DND-41 (cell line): ENCODE measurements around the gene MDFI.

Experiments used
- ATAC-seq: fragments of 200-7000 bp; cut with Tn5 transposase; 3 replicates; pipeline ENCODE4 v1.9.1; 2021; ENCODE audit warnings: low read depth; ENCODE audit not compliant: insufficient read depth
- DNase-seq: peaks from one replicate; pipeline ENCODE4 v3.0.0-alpha.2; 2020
- H2AFZ ChIP-seq: 2 replicates; pipeline ENCODE4 v1.6.0; 2012; ENCODE audit warnings: low read depth, low read length
- H3K27ac ChIP-seq: 2 replicates; pipeline ENCODE4 v1.5.1; 2012; ENCODE audit warnings: low read length, inconsistent platforms
- H3K27me3 ChIP-seq: fragments of 200-600 bp; sonication (generic); 2 replicates; pipeline ENCODE4 v1.6.0; 2012; ENCODE audit warnings: low read length, mild to moderate bottlenecking, inconsistent platforms; ENCODE audit not compliant: insufficient read depth, poor library complexity
- H3K36me3 ChIP-seq: 2 replicates; pipeline ENCODE4 v1.5.1; 2012; ENCODE audit warnings: low read length, inconsistent platforms; ENCODE audit not compliant: insufficient read depth
- H3K4me1 ChIP-seq: 2 replicates; pipeline ENCODE4 v1.5.1; 2012; ENCODE audit warnings: mild to moderate bottlenecking, low read length; ENCODE audit not compliant: insufficient read depth
- H3K4me2 ChIP-seq: 2 replicates; pipeline ENCODE4 v1.6.0; 2012; ENCODE audit warnings: mild to moderate bottlenecking, moderate library complexity, low read length, inconsistent platforms; ENCODE audit not compliant: insufficient read depth
- H3K4me3 ChIP-seq, 2 experiments: fragments of 200-600 bp in 1 of 2; shearing (Covaris generic) in 1 of 2; 2 replicates each; pipeline ENCODE4 v1.5.1; 2012 to 2016; ENCODE audit warnings: inconsistent platforms in 2 of 2, low read length in 2 of 2, mild to moderate bottlenecking in 2 of 2, low read depth in 1 of 2, moderate library complexity in 1 of 2
- H3K79me2 ChIP-seq: 2 replicates; pipeline ENCODE4 v1.6.0; 2012; ENCODE audit warnings: low read length, inconsistent platforms; ENCODE audit not compliant: insufficient read depth
- H3K9ac ChIP-seq: 2 replicates; pipeline ENCODE4 v1.6.0; 2012; ENCODE audit warnings: low read depth, mild to moderate bottlenecking, inconsistent platforms, low read length, moderate library complexity
- H3K9me3 ChIP-seq: 2 replicates; pipeline ENCODE4 v1.5.1; 2012; ENCODE audit warnings: low read length, moderate library complexity, mild to moderate bottlenecking, inconsistent platforms; ENCODE audit not compliant: insufficient read depth, severe bottlenecking
- H4K20me1 ChIP-seq: 2 replicates; pipeline ENCODE4 v1.6.0; 2012; ENCODE audit warnings: low read length; ENCODE audit not compliant: insufficient read depth
- CTCF ChIP-seq: IDR thresholded peaks from 2 replicates; pipeline ENCODE4 v1.5.1; 2012; ENCODE audit warnings: borderline replicate concordance, low read length, moderate library complexity, mild to moderate bottlenecking; ENCODE audit not compliant: poor library complexity, severe bottlenecking; ENCODE audit errors: extremely low read depth
- EZH2 ChIP-seq: IDR thresholded peaks from 3 replicates; pipeline ENCODE4 v1.6.1; 2012; ENCODE audit warnings: borderline replicate concordance, low read depth, mild to moderate bottlenecking, moderate library complexity, low read length, inconsistent platforms; ENCODE audit not compliant: severe bottlenecking

The MDFI gene

GRCh38 chr6:41598670-41599014, 39.6 kb upstream of the MDFI start:
- Histone ChIP-seq H3K4me2 (no peak overlapping the region), H4K20me1 (no peaks in the 10 kb centered on the region), H2AFZ (no peak overlapping the region), H3K4me1 (peaks cover 13% of the 10 kb centered on the region), H3K4me3 (no peak overlapping the region), H3K36me3 (peaks cover 42% of the 10 kb centered on the region), H3K27me3 (no peaks in the 10 kb centered on the region), H3K9ac (no peak overlapping the region), H3K79me2 (no peaks in the 10 kb centered on the region), H3K9me3 (no peaks in the 10 kb centered on the region), H3K27ac (no peak overlapping the region)
- ATAC-seq (no peak), DNase-seq (no peak)
- TF ChIP-seq EZH2, result no peak
- no peak for TF ChIP-seq CTCF

- H3K9me3 ChIP-seq, result no peaks in the 10 kb centered on the region
- TF ChIP-seq CTCF, result no peak
- no peak for TF ChIP-seq EZH2
- no peaks in the 10 kb centered on the region for H4K20me1 ChIP-seq
- no peaks in the 10 kb centered on the region for H3K79me2 ChIP-seq
- no peak overlapping the region for H3K9ac ChIP-seq
- DNase-seq (no peak), ATAC-seq (no peak)
- H2AFZ ChIP-seq, result no peak overlapping the region
- H3K4me3 ChIP-seq, result no peak overlapping the region
- H3K27ac ChIP-seq, result no peak overlapping the region
- peaks cover 13% of the 10 kb centered on the region for H3K4me1 ChIP-seq
- no peak overlapping the region for H3K4me2 ChIP-seq
- H3K27me3 ChIP-seq, result no peaks in the 10 kb centered on the region
- peaks cover 38% of the 10 kb centered on the region for H3K36me3 ChIP-seq
Measured at GRCh38 chr6:41599015-41599851, 39.0 kb upstream of the MDFI start.

GRCh38 chr6:41599852-41600445, 38.3 kb upstream of the MDFI start:
- Histone ChIP-seq H3K4me1 (peaks cover 13% of the 10 kb centered on the region), H3K4me3 (no peak overlapping the region), H3K9me3 (no peaks in the 10 kb centered on the region), H3K27ac (no peak overlapping the region), H3K4me2 (no peak overlapping the region), H3K36me3 (peaks cover 31% of the 10 kb centered on the region), H3K27me3 (no peaks in the 10 kb centered on the region), H3K9ac (no peak overlapping the region), H3K79me2 (no peaks in the 10 kb centered on the region), H2AFZ (no peak overlapping the region), H4K20me1 (no peaks in the 10 kb centered on the region)
- no peak for TF ChIP-seq EZH2
- no peak for TF ChIP-seq CTCF
- no peak for DNase-seq
- ATAC-seq, result no peak
